ENCODE results near the gene SH2B2.

- no peak for TF ChIP-seq CTCF (IDR thresholded peaks at IDR 0.05)
- no peak for TF ChIP-seq POLR2A (IDR thresholded peaks at IDR 0.05)
Measured at GRCh38 chr7:102253973-102254370, 32.7 kb upstream of the SH2B2 start.
